Measurements from ENCODE around the gene CDC73.
"Not testable (repeated sequence)": the region's sequence is repeated elsewhere in the genome, so short reads cannot be mapped to it uniquely, and the experiment has no call there.

The CDC73 gene

DNA sequence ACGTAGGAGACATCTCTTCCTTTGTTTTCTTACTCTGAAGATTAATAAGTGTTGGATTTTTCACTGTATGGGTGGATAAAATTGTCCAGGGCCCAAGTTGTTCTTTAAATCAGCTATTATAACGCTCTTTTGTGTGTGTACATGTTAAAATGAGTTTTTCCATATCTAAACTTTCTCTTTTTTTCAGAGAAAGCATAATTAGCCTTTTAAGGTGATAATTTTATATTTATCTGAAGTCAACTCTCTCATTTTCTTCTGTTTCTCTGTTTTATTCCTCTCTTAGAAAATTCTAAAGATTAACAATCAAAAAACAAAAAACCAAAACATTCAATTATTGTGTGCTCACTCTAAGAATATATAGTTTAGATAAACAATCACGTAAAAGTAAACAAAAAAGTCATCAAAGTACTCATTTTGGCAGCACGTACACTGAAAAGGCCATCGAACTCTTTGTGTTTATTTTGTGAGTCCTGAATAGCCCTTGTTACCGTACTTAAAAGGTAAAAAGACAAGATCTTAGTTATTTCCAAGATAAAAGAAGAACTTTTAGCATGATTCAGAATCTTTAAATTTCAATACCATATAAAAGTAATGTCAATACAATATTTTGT, 7.2 kb upstream of the CDC73 start:
- no peak for DNase-seq (ENCODE audit: low spot score)

DNA sequence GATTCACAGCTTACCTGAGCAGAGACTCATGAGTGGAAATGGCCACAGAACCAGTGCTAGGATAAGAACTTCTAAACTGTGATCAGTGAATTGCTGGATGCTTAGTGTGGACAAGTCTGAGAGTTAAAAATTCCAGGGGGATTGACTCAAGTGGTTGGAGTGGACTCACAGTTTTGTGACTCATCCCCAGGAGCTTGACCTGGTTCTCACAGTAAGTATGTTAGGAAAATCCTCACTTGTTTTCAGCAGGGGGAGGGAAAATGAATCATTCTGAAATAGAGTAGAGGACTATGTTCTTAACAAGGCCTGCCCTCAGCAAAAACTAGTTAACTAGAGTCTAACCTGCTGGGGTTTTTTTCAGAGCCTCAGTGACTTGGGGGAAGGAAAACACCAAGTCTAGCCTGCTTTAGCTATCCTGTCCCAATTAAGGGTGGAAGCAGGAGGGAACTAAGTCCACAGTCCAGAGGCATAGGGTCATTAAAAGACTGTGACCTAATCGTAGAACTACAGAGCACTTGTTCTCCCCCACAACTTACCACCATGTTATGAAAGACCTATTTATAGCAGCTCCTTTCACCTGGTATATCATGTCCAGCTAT, 6.1 kb upstream of the CDC73 start:
- peak; percentile 78 for DNase-seq (ENCODE audit: low spot score)

DNA sequence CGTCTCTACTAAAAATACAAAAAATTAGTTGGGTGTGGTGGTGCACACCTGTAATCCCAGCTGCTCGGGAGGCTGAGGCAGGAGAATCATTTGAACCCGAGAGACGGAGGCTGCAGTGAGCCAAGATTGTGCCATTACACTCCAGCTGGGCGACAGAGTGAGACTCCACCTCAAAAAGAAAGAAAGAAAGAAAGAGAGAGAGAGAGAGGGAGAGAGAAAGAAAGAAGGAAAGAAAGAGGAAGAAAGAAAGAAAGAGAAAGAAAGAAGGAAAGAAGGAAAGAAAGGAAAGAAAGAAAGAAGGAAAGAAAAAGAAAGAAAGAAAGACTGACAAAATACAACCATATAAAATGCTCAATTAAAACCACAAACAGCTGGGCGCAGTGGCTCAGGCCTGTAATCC, 4.7 kb upstream of the CDC73 start:
- DNase-seq (ENCODE audit: low spot score) = not testable (repeated sequence)

DNA sequence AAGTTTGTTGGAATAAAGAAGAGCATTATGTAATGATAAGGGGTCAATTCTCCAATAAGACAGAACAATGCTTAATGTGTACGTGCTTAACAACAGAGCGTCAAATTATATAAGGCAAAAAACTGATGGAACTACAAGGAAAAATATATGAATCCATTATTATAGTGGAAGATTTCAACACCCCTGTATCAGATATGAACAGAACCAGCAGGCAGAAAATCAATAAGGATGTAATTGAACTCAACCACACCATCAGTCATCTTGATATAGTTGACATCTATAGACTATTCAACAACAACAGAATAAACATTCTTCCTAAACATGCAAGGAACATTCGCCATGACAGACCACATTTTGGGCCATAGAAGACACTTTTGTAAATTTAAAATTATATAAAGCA, 3.6 kb upstream of the CDC73 start:
- no peak for DNase-seq (ENCODE audit: low spot score)

DNA sequence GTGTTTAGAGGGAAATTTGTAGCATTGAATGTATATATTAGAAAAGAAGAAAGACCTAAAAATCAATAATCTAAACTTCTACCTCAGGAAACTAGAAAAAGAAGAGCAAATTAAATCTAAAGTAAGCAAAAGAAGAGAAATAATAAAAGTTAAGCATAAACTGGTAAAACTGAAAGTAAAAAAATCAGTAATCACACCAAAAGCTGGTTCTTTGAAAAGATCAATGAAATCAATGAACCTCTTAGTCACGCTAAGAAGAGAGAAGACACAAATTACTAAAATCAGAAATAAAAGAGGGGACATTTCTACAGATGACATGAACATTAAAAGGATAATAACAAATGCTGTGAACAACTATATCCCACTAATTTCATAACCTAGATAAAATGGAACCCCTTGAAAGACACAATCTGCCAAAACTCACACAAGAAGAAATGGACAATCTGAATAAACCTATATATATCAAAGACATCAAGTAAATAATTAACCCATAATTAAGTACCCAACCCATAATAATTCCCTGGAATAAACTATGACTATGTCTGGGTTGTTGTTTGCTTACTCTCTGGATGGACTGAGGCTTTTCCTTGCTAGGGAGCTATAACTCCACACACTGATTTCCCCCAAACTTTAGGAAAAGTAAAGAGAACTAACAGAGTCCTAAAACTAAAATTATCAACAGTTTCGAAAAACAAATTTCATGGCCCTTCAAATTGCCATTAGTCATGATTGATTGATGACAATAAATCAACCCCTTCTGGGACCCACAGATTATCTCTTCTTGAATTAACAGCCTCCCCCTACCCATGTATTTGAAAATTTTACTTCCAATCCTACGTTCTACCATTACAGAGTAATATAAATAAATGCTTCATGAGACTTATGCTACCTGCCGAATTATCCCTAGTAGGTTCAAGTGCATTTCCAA, 2.8 kb upstream of the CDC73 start:
- DNase-seq (ENCODE audit: low spot score) = no peak

DNA sequence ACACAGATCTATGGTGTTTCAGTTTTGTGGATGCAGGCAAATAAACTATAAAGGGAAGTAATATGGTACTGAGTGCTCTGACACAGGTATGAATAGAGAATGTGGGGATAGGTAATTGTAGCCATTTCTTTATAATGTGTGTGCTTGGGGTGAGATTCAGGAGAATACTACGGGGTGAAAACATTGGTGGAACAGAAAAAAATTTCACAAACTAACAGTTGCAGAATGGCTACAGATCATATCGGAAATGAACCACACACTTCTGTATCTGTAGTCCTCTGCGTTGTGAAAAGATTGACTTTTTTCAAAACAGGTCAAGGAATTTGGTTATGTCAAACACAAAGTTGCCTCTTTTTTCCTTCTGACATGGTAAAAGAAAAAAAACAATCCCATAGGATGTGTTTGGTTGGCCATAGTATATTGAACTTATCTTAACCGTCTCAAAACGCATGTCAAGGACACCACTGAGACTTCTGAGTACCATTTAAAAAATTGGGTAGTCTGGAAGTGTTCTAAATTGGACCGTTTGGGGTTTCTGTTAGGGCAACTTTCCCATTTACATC, 1.1 kb upstream of the CDC73 start:
- DNase-seq (ENCODE audit: low spot score) = no peak

DNA sequence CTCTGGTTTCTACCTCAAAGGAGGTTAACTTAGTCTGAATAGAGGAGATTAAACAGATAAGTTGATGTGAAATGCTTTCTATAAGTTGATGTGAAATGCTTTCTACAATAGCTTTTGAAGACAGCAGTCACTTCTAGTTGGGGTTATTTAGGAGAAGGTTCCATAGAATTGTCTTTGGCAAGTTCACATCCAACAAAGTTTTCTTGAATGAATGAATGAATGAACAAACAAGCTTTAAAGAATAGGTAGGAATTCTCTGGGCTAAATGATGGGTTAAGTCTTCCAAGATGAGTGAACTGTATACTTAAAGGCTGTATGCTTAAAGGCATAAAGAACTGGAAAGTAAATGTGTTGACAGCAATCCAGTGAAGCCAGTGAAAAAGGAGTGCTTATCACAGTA, 1.9 kb downstream of the CDC73 start:
- no peak for DNase-seq (ENCODE audit: low spot score)

DNA sequence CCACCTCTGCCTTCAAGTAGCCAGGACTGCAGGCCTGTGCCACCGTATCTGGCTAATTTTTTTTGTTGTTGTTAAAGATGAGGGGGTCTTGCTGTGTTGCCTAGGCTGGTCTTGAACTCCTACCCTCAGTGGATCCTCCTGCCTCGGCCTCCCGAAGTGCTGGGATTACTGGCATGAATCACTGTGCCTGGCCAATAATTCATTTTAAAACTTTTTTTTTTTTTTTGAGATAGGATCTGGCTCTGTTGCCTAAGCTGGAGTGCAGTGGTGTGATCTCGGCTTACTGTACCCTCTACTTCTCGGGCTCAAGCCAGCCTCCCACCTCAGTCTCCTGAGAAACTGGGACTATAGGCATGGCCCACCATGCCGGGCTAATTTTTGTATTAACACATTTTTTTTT, 3.5 kb downstream of the CDC73 start:
- DNase-seq (ENCODE audit: low spot score) = no peak

DNA sequence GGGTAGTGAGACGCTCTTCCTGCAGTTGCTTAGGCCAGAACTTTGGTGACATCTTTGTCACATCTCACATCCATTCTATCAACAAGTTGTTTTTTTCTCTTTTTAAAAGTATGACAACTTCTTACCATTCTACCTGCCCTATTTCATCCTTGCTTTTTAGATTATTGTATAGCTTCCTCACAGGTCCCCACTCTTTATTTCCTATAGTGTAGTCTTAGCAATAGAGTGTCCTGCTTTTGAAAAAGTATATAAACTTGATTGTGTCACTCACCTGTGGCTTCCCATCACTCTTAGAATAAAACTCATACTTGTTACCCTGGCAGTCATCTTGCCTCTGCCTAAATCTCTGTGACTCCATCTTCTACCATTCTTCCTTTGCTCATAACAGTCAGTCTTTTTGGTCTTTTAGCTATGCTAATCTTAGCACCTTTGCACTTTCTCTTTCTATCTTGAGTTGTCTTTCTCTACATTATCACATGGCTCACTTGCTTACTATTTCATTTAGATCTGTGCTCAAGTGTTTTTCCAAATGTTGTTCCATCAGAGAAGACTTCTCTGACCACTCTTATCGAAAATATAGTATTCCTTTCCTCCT, 9.5 kb downstream of the CDC73 start:
- DNase-seq (ENCODE audit: low spot score) = no peak

DNA sequence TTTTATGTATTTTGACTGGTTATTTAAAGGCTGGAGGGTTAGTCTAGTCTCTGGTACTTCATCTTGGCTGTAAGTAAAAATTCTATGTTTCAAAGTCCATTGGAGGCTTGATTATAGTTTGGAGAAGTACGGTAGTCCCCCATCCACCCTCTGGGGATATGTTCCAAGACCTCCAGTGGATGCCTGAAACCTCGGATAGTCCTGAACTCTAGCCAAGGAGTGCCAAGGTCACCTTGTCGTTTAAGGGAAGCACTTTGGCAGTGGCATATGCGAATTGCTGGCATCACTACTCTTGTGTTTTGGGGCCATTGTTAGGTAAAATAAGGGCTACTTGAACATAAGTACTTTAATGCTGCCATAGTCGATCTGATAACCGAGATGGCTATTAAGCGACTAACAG, 18.4 kb downstream of the CDC73 start:
- DNase-seq (ENCODE audit: low spot score) = no peak

DNA sequence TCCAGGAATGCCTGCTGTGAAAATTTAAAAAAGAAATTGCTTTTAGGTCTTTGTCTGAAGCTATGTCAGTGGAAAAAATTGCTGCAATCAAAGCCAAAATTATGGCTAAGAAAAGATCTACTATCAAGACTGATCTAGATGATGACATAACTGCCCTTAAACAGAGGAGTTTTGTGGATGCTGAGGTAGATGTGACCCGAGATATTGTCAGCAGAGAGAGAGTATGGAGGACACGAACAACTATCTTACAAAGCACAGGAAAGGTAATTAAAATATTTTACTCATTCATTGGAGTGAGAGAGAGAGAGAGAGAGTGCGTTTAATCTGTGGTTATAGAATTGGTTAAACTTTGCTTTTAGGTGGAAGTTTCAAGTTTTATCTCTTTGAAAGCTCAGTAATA, 20.0 kb downstream of the CDC73 start:
- no peak for DNase-seq (ENCODE audit: low spot score)

DNA sequence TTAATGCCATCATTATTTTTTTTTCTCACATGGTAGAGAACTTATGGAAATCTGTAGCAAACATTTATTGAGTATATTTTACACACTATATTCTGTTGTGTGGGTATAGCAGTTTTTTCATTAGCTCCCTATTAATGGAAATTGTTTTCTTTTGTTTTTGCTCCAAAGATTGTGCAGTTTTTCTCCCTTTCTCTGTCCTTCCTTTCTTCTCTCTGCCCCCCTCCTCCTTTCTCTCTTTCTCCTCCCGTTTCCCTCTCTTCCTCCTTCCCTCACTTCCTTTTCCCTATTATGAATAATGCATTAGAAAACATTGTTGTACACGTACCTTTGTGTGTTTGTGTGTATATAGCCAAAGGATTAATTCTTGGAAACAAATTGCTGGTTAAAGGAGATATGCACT, 20.6 kb downstream of the CDC73 start:
- DNase-seq (ENCODE audit: low spot score) = no peak

DNA sequence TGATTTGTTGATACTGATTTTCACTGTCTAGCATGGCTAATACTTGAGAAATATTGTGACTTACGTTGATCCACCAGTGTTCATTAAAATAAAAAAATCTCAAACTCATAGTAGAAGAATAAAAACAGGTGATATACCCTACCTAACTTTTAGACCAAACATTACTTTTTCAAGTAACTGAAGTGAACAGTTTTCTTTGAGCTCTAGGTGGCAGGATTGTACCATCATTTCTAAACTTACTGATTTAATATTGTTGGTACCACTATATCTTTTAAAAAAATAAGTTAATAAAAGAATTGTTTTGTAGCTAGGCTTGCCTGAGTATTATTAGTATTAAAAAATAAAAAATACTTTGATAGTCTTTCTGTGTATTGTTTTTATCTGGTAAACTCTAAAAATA, 21.5 kb downstream of the CDC73 start:
- DNase-seq (ENCODE audit: low spot score) = peak; percentile 5

DNA sequence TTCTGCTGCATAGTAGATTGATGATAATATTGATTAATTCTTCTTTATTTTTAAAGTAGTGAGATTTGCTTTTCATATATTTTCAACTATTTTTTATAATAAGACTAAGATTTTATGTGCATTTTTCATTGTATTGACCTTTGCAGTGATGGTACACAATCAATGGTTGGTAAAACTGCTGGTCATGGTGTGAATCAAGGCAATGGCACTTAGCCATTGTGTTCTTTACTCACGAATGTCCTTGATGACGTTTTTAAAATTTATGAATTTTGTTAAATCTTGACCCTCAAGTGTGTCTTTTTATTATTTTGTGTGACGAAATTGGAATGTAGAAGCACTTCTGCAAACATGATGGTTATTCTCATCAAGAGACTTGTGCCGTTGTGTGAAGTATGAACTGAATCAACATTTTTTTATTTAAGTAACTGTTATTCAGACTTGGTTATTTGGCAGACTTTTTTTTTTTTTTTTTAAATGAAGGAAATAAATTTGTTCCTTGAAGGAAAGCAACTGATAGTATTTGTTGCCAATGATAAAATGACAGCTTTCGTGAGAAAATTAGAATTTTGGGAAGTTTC, 22.6 kb downstream of the CDC73 start:
- DNase-seq (ENCODE audit: low spot score) = no peak

DNA sequence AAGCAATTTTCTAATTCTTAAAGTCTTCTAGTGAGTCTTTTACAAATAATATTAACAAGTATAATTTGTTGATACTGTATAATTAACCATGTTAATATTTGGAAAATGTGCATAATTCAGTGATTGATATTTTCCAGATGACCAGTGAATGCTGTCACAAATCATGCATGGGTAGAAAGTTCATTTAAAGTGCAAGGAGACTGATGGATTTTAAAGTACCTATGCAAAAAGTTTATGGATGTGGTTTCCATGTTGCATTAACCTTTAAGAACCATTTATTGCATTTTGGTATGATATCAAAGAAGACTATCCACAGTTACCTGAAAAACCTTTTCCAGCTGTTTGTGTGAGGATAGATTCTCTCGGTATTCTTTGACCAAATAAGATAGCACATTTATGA, 23.2 kb downstream of the CDC73 start:
- DNase-seq (ENCODE audit: low spot score) = no peak

DNA sequence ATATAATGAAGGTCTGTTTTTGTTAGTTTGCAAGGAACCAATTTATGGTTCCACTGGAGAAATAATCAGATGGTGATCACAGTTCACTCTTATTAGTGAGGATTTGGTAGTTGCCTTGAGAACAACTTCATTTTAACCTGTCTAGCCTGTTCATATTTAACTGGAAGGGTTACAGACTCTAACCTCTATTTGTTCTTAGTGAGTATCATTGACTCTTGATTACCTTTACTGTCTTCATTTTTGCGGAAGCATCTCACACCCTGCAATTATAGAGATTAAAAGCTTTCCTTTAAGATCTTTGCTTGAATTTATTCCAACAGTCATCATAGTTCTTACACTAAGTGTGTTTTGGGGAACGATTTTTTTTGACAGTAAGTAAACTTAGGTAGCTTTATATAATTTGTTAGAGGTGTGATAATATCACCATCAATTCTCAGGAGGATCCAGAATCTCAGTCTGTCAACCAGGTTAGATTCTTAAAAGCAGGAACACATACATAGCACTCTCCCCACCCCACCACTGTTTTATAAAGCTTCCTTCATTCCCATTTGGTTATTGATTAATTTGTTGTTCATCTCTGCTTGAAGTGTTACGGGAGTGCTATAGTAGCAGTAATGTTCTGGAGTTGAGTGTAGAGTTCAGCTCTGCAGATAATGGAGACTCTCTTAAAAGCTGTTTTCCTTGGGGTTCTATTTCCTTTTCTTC, 34.4 kb downstream of the CDC73 start:
- no peak for DNase-seq (ENCODE audit: low spot score)

DNA sequence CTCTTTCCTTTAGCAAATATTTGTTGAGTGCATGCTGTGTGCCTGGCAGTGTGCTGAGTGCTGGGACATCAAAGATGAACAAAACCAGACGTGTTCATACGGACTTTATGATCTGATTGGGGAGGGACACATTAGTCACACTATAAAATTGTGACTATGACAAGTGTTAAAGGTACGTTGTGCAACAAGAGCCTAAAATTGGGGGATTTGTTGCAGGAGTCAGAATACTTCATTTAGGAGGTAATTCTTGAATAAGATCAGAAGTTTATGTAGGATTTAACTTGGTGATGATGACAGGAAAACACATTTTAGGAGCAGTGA, 35.0 kb downstream of the CDC73 start:
- no peak for DNase-seq (ENCODE audit: low spot score)

DNA sequence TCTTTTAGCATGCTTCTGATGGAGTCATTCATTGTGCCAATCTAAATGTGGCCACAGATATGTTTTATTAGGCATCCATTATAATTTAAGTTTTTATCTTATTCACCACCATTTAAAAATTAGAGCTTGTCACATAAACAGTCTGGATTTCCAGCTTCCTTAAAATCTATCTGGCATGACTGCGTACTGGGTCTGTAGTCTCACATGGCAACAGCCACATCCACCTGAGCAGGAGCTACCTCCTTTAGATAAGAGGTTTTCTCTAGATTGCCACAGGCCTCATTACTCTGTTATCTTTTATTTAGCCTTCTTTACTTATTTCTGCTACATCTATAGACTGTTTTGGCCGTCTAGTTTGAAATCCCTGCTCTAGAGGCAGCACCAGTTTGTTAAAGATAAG, 35.5 kb downstream of the CDC73 start:
- no peak for DNase-seq (ENCODE audit: low spot score)

DNA sequence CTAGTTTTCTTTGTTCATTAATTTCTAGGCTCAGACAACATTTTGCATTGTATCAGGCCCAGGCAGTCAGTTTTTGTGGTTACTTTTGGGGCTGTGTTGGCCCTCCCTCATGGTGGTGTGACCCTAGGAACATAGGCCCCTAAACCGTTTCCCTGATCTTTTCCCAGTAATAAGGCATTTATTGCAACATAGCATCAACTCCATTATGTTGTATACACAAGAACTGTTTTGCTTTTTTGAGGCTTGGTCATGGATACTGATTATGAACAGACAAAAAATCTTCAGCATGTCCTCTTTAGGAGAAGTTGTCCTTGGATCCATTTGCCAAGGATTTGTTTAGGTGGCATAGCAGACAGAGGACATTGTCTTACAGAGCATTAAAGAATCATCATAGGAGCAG, 54.3 kb downstream of the CDC73 start:
- DNase-seq (ENCODE audit: low spot score) = no peak

DNA sequence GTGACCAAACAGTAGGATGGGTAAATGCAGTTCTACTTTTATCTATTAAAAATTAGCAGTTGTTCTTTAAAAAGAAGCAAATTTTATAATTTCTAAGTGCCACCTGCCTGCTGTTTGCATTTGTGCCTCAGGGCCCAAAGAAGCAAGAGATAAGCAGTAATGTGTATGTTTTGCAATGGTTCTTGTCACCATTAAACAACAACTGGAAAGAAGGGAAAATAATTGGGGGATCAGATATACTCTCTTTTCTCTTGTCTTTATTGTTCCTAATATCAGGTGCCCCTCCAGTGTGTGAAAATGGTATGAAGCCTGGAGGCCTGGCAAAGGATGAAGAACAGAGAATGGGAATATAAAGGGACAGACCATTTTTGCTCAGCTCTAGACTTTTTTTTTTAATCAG, 55.0 kb downstream of the CDC73 start:
- DNase-seq (ENCODE audit: low spot score) = no peak

DNA sequence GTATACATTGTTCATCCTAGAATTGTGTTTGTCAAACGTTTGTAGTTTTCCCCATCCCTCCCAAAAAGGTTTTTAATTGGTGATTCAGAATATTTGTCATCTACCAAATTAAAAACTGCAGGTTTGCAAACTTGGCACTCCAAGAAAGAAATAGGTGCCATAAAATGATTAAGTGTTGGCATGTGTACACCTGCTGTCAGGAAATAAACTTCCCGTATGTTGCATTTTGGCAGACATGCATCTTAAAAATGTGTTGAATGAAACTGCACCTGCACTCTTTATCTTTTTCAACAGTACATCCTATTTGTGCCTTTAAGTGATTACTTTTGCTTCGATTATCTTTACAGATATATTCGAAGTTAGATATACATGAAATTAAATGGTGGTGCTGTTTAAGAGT, 57.3 kb downstream of the CDC73 start:
- DNase-seq (ENCODE audit: low spot score) = no peak

DNA sequence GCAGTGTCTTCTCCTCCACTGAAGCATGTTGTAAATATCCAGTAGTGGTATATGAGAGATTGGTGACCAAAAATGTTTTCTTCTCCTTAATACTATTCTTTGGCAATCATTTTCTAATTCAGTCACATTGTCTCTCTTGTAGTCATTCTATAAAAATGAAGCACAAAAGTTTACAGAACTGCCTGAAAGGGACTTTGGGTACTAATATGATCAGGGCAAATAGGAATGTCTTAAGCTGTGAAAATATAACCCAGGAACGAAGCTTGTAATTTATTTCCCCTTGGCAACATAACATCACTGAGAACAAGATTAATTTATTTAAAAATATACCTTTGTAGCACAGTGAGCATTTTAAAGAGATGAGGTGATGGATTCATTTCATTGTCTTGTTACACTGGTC, 59.7 kb downstream of the CDC73 start:
- no peak for DNase-seq (ENCODE audit: low spot score)

All from GM03348 (cell line).